Heart right ventricle (tissue), 16 donors: Measurements from ENCODE around the gene AQP2. TPM values are rescaled to one million over a fixed set of nuclear protein-coding genes. Genes with fewer than 3 reads are reported as not detected.
A peak's percentile ranks its signal among the peaks of the same experiment; 100 is the strongest.

ENCODE experiments used
- ATAC-seq, 8 donors: fragments of 200-7000 bp; cut with Tn5 transposase; one replicate each; pipeline ENCODE4 v1.9.1; 2020; ENCODE audit warnings: mild to moderate bottlenecking in 8 of 8, moderate library complexity in 8 of 8, moderate number of reproducible peaks in 1 of 8
- DNase-seq, 2 donors: peaks; one replicate each; pipeline ENCODE4 v3.0.0-alpha.2; 2020
- H3K27ac ChIP-seq, 10 donors: fragments of 200-600 bp; sonication (generic) in 2 of 10; one replicate each; pipeline versions ENCODE4 v1.5.0 to v1.8.0; 2020 to 2022; ENCODE audit warnings: mild to moderate bottlenecking in 3 of 10
- H3K27me3 ChIP-seq, 7 donors: fragments of 200-600 bp; one replicate each; pipeline ENCODE4 v1.8.0; 2021 to 2022; ENCODE audit warnings: mild to moderate bottlenecking in 2 of 7
- H3K36me3 ChIP-seq, 9 donors: fragments of 200-600 bp; sonication (generic) in 1 of 9; one replicate each; pipeline versions ENCODE4 v1.5.0 to v1.8.0; 2020 to 2022; ENCODE audit warnings: mild to moderate bottlenecking in 2 of 9
- H3K4me1 ChIP-seq, 9 donors: fragments of 200-600 bp; sonication (generic) in 1 of 9; one replicate each; pipeline versions ENCODE4 v1.5.0 to v1.8.0; 2020 to 2022; ENCODE audit warnings: mild to moderate bottlenecking in 4 of 9
- H3K4me3 ChIP-seq, 10 donors: fragments of 200-600 bp; sonication (generic) in 2 of 10; one replicate each; pipeline versions ENCODE4 v1.5.0 to v1.8.0; 2020 to 2022; ENCODE audit warnings: mild to moderate bottlenecking in 7 of 10, moderate library complexity in 2 of 10
- H3K9me3 ChIP-seq, 11 donors: fragments of 200-600 bp in 10 of 11; sonication (generic) in 2 of 11; one replicate each; pipeline versions ENCODE4 v1.5.0 to v1.8.0; 2013 to 2022; ENCODE audit warnings: mild to moderate bottlenecking in 2 of 11, control low read depth in 1 of 11, moderate library complexity in 1 of 11
- CTCF ChIP-seq, 9 donors: fragments of 200-600 bp; sonication (generic) in 2 of 9; IDR thresholded peaks; one replicate each; pipeline versions ENCODE4 v1.5.0 to v1.8.0; 2021 to 2022; ENCODE audit warnings: antibody characterized with exemption in 9 of 9, mild to moderate bottlenecking in 5 of 9, moderate library complexity in 1 of 9
- WGBS, 2 donors: extraction: QIAGEN DNeasy Blood & Tissue Kit; methylation state at CpG; one replicate each; pipeline ENCODE4 v1.1.7; 2013; ENCODE audit warnings: inconsistent platforms in 1 of 2; 5-methylcytosine and 5-hydroxymethylcytosine counted together
- intact Hi-C, 10 donors: fragments of 100-400 bp; cut with DNase I; formaldehyde crosslinking; loops; one replicate each; pipeline versions ENCODE4 v1.11.1 to v1.14.2; 2022
- polyA plus RNA-seq, 2 donors: library from polyadenylated mRNA; stranded (reverse); fragments of 200-250 nt; gene quantifications; one replicate each; pipeline ENCODE4 v1.2.3, GENCODE V29; 2013
- total RNA-seq, 10 donors: library from RNA; stranded (reverse); fragmentation: NEBNext Ultra II Directional in 3 of 10; extraction: Animal tissue kit (Norgen Biotek cat#: 25700) in 3 of 10; gene quantifications; one replicate each; pipeline versions ENCODE4 v1.2.1 to v1.2.4, GENCODE V29; 2021 to 2023
- donor health status: Arrhythmogenic right ventricular cardiomyopathy.
- donor health status: ischemic (EF 13 %, LVEDD 7.1; RV severe dilation, severe dysfunction).
- donor health status: healthy with polysubstance abuse.
- donor health status: DM: no; HTN: yes; CAD: no.
- donor health status: DM: no; HTN: no; CAD: no.
- donor health status: ischemic (EF 25% LVEDD 6.9; RV normal size, moderate dysfunction).
- donor health status: ischemic (EF 25% LVEDD 5.7; RV mildly dilated, moderate dysfunction).
- donor health status: healthy.
- donor health status: DM: yes; HTN: yes; CAD: no.
- donor health status: Ischemic cardiomyopathy.
- donor health status: ischemic (EF 35%, LVEDD 5.7; RV mildly dilated, moderate dysfunction).
- donor health status: nonischemic (EF 11% LVEDD 7.7; RV severe dilation, severe dysfunction).
- donor health status: DM: yes; HTN: yes; CAD: no.
- donor health status: PGD.
- donor health status: ischemic (EF 29% LVEDD 5.4; RV normal size, mild dysfunction).
- donor health status: nonischemic (EF 23%, LVEDD 6.1; RV moderate dilation, normal function).

The AQP2 gene
- total and polyA plus RNA-seq, 12 donors: 0.04 TPM; not detected in 11

GRCh38 chr12:49974231-49974675, 23.7 kb downstream of the AQP2 start:
- Histone ChIP-seq H3K9me3 (no peaks in the 10 kb centered on the region), H3K4me1 (peaks cover 0 to 20% (median 5%) of the 10 kb centered on the region in 9 donors), H3K36me3 (no peaks in the 10 kb centered on the region), H3K27ac (no peak overlapping the region), H3K27me3 (peaks cover 0 to 35% (median 17%) of the 10 kb centered on the region in 7 donors), H3K4me3 (no peak overlapping the region)
- ATAC-seq: peak; percentile 85 to 94 (median 90)
- 29 to 33% methylated on average over 15 of the region's 15 CpGs for WGBS, 2 donors
- intact Hi-C loops: loop anchor here in 4 of 10 donors (1.0 to 5.0 kb wide), 4 partner anchors 53 to 83 kb away; partner anchors contain the start of genes ASIC1 (in 2 of the 4) and RACGAP1 (in 1 of the 4)
- TF ChIP-seq CTCF (IDR thresholded peaks at IDR 0.05): peak; percentile 41 to 75 (median 63)
- peak; percentile 67 to 69 for DNase-seq

- H3K27ac ChIP-seq: no peak overlapping the region
- H3K36me3 ChIP-seq: no peaks in the 10 kb centered on the region
- no peaks in the 10 kb centered on the region for H3K9me3 ChIP-seq
- no peak overlapping the region for H3K4me3 ChIP-seq
- peaks cover 0 to 20% (median 5%) of the 10 kb centered on the region in 9 donors for H3K4me1 ChIP-seq
- WGBS, 2 donors: 54 to 60% methylated on average over 8 of the region's 8 CpGs
- peaks cover 0 to 30% (median 14%) of the 10 kb centered on the region in 7 donors for H3K27me3 ChIP-seq
- ATAC-seq (peak in 7 of 8 donors; percentile 9 to 45 (median 26)), DNase-seq (no peak)
- intact Hi-C loops: loop anchor here in 4 of 10 donors (1.0 to 5.0 kb wide), 4 partner anchors 53 to 83 kb away; partner anchors contain the start of genes ASIC1 (in 2 of the 4) and RACGAP1 (in 1 of the 4)
- TF ChIP-seq CTCF (IDR thresholded peaks at IDR 0.05): no peak
Observed at GRCh38 chr12:49974677-49975317, 24.3 kb downstream of the AQP2 start.

- H3K27me3 ChIP-seq: peaks cover 0 to 26% (median 9%) of the 10 kb centered on the region in 7 donors
- H3K4me3 ChIP-seq: no peak overlapping the region
- no peaks in the 10 kb centered on the region for H3K9me3 ChIP-seq
- ATAC-seq: no peak
- no peak for DNase-seq
- H3K27ac ChIP-seq: no peak overlapping the region
- 40 to 53% methylated on average over 17 of the region's 17 CpGs for WGBS, 2 donors
- TF ChIP-seq CTCF (IDR thresholded peaks at IDR 0.05): no peak
- peaks cover 0 to 20% (median 5%) of the 10 kb centered on the region in 9 donors for H3K4me1 ChIP-seq
- intact Hi-C loops: loop anchor here in 1 of 10 donors (2.0 kb wide), 1 partner anchor 81 kb away; the partner anchor contains the start of gene ASIC1
- H3K36me3 ChIP-seq: no peaks in the 10 kb centered on the region
Observed at GRCh38 chr12:49975318-49975761, 24.8 kb downstream of the AQP2 start.

- Histone ChIP-seq H3K27ac (no peak overlapping the region), H3K36me3 (no peaks in the 10 kb centered on the region), H3K4me1 (peaks cover 0 to 20% (median 5%) of the 10 kb centered on the region in 9 donors), H3K4me3 (no peak overlapping the region), H3K9me3 (no peaks in the 10 kb centered on the region), H3K27me3 (peaks cover 0 to 23% (median 9%) of the 10 kb centered on the region in 7 donors)
- ATAC-seq (no peak), DNase-seq (no peak)
- 86 to 93% methylated on average over 2 of the region's 2 CpGs for WGBS, 2 donors
- no peak for TF ChIP-seq CTCF (IDR thresholded peaks at IDR 0.05)
- intact Hi-C loops: no loop called here
Observed at GRCh38 chr12:49976557-49976956, 26.0 kb downstream of the AQP2 start.
